ENCODE results near the gene NKAIN2.

GRCh38 chr6:124536157-124536841 lies 732.6 kb downstream of the NKAIN2 start:
- TF ChIP-seq CTCF (conservative IDR thresholded peaks at IDR 0.05 in 1 of 2, IDR thresholded peaks at IDR 0.05 in 1 of 2; ENCODE audit: extremely low read depth in 1 of 2, insufficient read depth in 1 of 2, low read depth in 1 of 2, low read length in 2 of 2) (no peak), EZH2 (IDR thresholded peaks at IDR 0.05; ENCODE audit: borderline replicate concordance, low read length) (no peak)

Measured in mammary epithelial cell (primary cell).